CD1c-positive myeloid dendritic cell (primary cell): ENCODE data around the gene EMID1.

Source experiments
- DNase-seq: peaks from one replicate; pipeline ENCODE4 v3.0.0-alpha.2; 2016; ENCODE audit errors: extremely low spot score

The EMID1 gene

DNA sequence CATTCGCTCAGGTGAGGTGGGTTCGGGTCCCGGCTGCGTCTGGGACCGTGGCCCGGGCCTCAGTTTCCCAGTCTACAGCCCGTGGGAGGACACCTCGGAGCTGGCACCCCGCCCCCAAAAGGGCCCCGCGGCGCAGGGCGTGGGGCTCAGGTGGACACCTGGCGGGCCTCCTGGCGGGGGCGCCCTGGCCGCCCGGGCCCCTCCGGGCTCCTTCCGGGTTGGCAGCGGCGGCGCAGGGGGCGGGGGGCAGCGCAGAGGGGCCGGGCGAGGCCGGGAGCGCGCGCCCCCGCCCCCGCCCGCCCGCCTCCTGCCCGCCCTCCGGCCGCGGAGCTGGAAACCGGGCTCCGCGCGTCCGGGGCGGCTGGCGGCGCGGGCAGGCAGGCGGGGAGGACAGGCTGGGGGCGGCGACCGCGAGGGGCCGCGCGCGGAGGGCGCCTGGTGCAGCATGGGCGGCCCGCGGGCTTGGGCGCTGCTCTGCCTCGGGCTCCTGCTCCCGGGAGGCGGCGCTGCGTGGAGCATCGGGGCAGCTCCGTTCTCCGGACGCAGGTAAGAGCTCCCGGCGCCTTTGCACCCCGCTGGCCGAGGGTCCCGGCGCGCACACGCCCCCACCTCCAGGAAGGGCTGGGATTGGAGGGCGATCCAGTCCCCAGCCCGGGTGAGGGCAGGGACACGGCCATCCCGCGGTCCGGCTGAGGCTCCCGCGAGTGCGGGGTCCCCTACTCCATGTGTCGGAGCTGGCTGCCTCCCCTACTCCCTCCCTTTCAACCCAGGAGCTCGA lies at the start of gene EMID1:
Gene EMID1 (plus strand): TSS at position 303 of the 778 bp plus-strand sequence. CDS start 143 bp downstream, at position 446.
- peak; percentile 15 for DNase-seq

- no peak for DNase-seq
Observed at GRCh38 chr22:29155966-29156365, 49.7 kb upstream of the EMID1 start.

- no peak for DNase-seq
Observed at GRCh38 chr22:29156507-29156906, 49.2 kb upstream of the EMID1 start.

GRCh38 chr22:29157759-29158535 lies 47.7 kb upstream of the EMID1 start:
- no peak for DNase-seq

- DNase-seq: no peak
Observed at GRCh38 chr22:29158546-29158945, 47.1 kb upstream of the EMID1 start.

GRCh38 chr22:29163808-29164207 lies 41.9 kb upstream of the EMID1 start:
- no peak for DNase-seq

GRCh38 chr22:29165321-29166060 lies 40.2 kb upstream of the EMID1 start:
- no peak for DNase-seq

GRCh38 chr22:29166180-29166579 lies 39.5 kb upstream of the EMID1 start:
- DNase-seq: no peak

- DNase-seq: peak; percentile 42
Observed at GRCh38 chr22:29167032-29167911, 38.4 kb upstream of the EMID1 start.

- no peak for DNase-seq
Observed at GRCh38 chr22:29171721-29172120, 34.0 kb upstream of the EMID1 start.

DNA sequence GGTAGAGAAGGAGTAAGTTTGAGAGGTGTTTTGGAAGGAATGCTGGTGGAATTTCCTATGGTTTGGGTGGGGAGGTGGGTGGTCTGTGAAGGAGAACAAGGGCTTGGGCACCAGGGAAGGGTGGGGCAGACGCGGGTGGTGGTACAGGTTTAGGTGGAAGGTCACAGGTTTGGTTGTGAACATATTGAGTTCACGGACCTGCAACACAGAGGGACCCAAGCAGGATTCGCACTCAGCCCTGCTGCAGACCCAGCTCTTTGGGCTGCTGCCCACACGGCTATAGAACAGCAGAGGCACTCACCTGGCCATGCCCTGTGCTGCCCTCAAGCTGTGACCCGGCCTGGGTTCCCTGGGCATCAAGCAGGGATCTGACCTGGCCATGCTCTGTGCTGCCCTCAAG lies 33.5 kb upstream of the EMID1 start:
- DNase-seq: no peak

DNA sequence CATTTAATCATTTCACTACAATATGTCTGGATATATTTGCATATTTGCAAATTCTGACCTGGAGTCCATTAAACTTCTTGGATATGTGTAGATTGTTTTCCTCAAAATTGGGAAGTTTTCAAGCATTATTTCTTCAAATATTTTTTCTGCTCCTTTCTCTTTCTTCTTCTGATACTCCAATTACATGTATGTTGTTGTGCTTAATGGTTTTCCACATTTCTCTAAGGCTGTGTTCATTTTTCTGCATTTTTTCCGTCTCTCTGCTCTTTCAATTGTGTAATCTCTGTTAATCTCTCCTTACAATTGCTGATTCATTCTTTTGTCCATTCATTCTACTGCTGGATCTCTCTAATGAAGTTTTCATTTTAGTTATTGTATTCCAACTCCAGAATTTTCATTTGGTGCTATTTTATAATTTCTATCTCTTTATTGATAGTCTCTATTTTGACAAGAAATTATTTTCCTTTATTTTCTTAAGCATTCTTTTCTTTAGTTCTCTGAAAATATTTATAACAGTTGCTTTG lies 30.3 kb upstream of the EMID1 start:
- DNase-seq: no peak

DNA sequence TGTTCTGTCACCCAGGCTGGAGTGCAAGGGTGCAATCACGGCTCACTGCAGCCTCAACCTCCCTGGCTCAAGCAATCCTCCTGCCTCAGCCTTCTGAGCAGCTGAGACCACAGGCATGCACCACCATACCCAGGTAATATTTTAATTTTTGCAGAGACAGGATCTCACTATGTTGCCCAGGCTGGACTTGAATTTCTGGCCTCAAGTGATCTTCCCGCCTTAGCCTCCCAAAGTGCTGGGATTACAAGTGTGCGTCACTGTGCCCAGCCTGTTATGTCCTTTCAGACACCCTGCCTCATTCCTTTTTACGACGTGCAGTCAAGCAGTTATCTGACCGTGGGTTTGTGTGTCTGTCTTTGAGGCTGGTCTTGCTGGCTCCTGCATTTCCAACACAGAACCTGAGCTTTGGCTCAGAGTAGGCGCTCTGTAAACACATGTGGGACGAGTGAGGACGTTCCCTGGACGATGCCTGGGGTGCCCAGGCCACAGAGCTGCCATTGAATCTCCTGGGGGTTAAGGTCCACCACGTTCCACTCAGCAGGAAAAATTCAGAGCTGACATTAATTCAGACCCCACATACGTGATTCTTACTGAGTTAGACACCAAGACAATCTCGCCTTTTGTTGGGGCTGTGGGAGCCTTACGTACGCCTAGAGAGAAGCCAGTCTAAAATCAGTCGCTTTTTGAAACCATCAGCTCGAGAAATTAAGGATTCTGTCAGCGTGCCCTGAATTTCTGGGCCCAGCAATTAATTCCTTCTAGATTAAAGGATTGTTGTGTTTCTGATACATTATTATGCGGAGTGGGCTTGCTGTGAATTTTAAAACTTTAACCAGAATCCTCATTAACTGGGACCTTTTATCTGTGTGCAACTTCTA lies 21.5 kb upstream of the EMID1 start:
- DNase-seq: no peak

DNA sequence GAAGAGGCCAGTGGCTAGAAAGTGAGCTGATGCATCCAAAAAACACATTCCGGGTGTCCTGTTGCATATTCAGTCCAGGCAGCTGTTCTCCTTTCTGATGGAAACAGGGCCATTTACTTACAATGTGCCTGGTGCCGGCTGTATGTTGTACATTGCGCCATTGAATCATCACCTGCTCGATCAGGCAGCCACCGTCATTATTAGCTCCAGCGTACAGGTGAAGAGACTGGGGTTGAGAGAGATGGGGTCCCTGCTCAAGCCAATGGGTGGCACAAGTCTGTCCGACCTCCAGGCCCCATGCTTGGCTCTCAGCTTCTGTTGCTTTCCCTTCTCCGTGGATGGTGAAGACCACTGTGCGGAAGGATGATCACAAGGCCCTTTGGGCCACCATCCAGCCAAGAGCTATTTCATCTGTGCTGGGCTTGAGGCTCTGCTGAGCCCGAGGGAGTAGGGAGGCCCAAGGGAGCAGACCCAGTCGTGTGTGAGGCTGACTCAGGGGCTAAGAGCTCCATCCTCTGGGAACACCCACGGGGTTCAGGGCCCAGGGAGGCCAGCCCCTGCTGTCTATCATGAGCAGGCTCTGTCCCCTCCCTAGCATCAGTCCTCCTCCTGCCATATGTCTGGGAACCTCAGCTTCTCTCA lies 20.7 kb upstream of the EMID1 start:
- DNase-seq: no peak

- DNase-seq: no peak
Observed at GRCh38 chr22:29186302-29186701, 19.4 kb upstream of the EMID1 start.

DNA sequence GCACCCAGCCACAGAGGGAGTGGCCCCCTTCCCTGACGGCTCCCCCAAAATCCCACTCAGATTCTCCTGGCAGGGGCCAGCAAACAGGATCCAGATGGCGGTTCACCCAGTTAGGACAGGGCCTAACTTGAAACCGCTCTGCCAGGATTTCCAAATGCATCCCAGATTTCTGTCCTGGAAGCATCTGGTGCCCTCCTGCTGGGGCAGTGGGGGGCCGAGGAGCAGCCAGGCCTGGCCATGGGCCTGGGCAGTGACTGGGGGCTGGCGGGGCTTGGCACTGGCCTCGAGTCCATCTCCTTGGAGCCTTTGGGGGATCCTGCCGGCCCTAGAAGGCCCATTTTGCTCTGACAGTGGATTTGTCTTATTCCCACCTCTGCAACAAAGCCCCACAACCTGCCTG lies 17.9 kb upstream of the EMID1 start:
- no peak for DNase-seq

DNA sequence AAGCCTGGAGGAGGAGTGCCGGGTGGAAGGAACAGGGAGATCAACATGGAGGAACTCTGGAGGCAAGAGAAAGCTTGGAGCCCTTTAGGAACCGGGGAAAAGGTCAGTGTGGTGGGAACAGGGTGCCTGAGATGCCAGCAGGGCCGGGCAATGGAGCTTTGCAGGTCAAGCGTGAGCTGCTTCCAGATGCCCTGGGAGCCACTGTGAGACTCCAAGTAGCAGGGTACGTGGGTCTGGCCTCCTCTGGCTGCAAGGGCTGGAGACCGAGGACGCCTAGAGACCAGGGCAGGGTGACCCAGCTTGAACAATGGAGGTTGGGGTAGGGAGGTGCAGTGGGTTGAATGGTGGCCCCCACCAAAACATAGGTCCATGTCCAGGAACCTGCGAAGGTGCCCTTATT lies 15.6 kb upstream of the EMID1 start:
- DNase-seq: no peak

GRCh38 chr22:29190918-29191317 lies 14.8 kb upstream of the EMID1 start:
- DNase-seq: no peak

- no peak for DNase-seq
Observed at GRCh38 chr22:29193021-29193420, 12.7 kb upstream of the EMID1 start.

DNA sequence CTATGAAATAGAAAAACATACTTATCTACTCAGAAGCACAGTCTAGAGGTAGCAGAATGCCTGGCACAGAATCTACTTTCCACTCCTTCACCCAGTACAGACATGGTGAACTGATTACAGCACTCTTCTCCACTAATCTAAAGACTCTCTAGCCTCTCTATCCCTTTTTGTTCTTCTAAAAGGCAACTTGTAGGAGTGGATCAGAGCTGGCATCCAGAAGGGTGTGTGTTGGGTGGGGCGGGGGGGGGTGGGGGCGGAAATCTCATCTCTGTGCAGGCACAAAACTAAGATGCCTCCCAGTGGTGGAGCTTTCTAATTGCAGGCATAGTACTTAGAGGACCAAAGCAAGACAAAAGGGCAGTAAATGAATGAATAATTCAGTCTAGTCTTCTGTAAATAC lies 11.5 kb upstream of the EMID1 start:
- no peak for DNase-seq
